ENCODE data around the gene GMCL2.
"Not testable (repeated sequence)": the region's sequence is repeated elsewhere in the genome, so short reads cannot be mapped to it uniquely, and the experiment has no call there.

The GMCL2 gene

GRCh38 chr5:178204935-178205748 is 18.0 kb upstream of the GMCL2 start:
- peak; percentile 57 for DNase-seq

- peak; percentile 95 for DNase-seq
These were observed 17.2 kb upstream of the GMCL2 start, which contains the start of gene HNRNPAB for GRCh38 chr5:178204182-178204934. HNRNPAB (plus strand) TSS chr5:178204533; CDS start chr5:178204838, 305 bp downstream.

- no peak for DNase-seq
These were observed 16.6 kb upstream of the GMCL2 start for GRCh38 chr5:178203670-178204181.

- DNase-seq = no peak
These were observed 15.4 kb upstream of the GMCL2 start for GRCh38 chr5:178202541-178202940.

- no peak for DNase-seq
These were observed 14.7 kb upstream of the GMCL2 start for GRCh38 chr5:178201927-178202235.

GRCh38 chr5:178201221-178201926 is 14.2 kb upstream of the GMCL2 start:
- no peak for DNase-seq

- no peak for DNase-seq
These were observed 12.6 kb upstream of the GMCL2 start for GRCh38 chr5:178199581-178200434.

GRCh38 chr5:178198706-178199105 is 11.5 kb upstream of the GMCL2 start:
- no peak for DNase-seq

GRCh38 chr5:178198151-178198550 is 11.0 kb upstream of the GMCL2 start:
- DNase-seq = not testable (repeated sequence)

GRCh38 chr5:178196986-178197385 is 9.8 kb upstream of the GMCL2 start:
- no peak for DNase-seq

GRCh38 chr5:178196281-178196812 is 9.2 kb upstream of the GMCL2 start:
- DNase-seq = no peak

GRCh38 chr5:178194026-178194425 is 6.9 kb upstream of the GMCL2 start:
- no peak for DNase-seq

- DNase-seq = no peak
These were observed 6.2 kb upstream of the GMCL2 start for GRCh38 chr5:178193251-178193809.

GRCh38 chr5:178192787-178193186 is 5.6 kb upstream of the GMCL2 start:
- no peak for DNase-seq

- no peak for DNase-seq
These were observed 5.1 kb upstream of the GMCL2 start for GRCh38 chr5:178192244-178192643.

- no peak for DNase-seq
These were observed 4.5 kb upstream of the GMCL2 start for GRCh38 chr5:178191661-178192060.

GRCh38 chr5:178189433-178189832 is 2.3 kb upstream of the GMCL2 start:
- no peak for DNase-seq

- no peak for DNase-seq
These were observed 744 bp downstream of the GMCL2 start for GRCh38 chr5:178186427-178186826.

- no peak for DNase-seq
These were observed 4.9 kb downstream of the GMCL2 start for GRCh38 chr5:178182158-178182876.

- no peak for DNase-seq
These were observed 6.9 kb downstream of the GMCL2 start for GRCh38 chr5:178180141-178180863.
